Measurements from ENCODE around the gene ZNF581. TPM values are rescaled to one million over a fixed set of nuclear protein-coding genes. Genes with fewer than 3 reads are reported as not detected.
A peak's percentile ranks its signal among the peaks of the same experiment; 100 is the strongest.

Gene ZNF581
- total and polyA plus RNA-seq, 4 experiments from 2014 or later = 21.2 to 28.5 (median 23.0) TPM

DNA sequence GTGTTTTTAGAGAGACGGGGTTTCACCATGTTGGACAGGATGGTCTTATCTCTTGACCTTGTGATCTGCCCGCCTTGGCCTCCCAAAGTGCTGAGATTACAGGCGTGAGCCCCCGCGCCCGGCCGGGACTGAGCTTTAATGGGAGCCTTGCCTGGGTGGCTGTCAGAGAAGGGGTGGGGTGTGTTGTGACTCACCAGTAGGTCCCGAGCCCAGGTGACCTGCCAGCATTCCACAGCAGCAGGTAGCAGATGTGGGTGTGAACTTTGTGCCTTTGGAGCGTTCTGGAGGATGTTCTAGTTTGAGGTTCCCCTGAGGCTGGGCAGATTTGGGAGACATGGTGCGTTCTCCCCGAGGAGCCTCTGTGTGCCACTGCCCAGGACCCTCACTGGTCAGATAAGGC, 24.5 kb downstream of the ZNF581 start:
- Histone ChIP-seq H3K4me3 (ENCODE audit: low read length in 2 of 2) (no peak overlapping the region), H3K27me3 (ENCODE audit: insufficient read depth, low read length) (no peaks in the 10 kb centered on the region), H3K27ac (ENCODE audit: low read depth, low read length) (no peak overlapping the region), H3K9me3 (ENCODE audit: control insufficient read depth in 1 of 2, low read length in 2 of 2) (no peaks in the 10 kb centered on the region), H3K4me1 (ENCODE audit: insufficient read depth, low read length) (peaks cover 22% of the 10 kb centered on the region), H3K36me3 (ENCODE audit: insufficient read depth, low read length) (peaks cover 74% of the 10 kb centered on the region)
- CTCF ChIA-PET (ENCODE audit: partially characterized antibody) = no interaction called here
- POLR2A ChIA-PET (ENCODE audit: partially characterized antibody) = interaction anchor here (2.0 to 3.3 kb wide), 2 partner anchors 11 to 13 kb away, joined by 7 to 19 read pairs; partner anchors contain the start of gene U2AF2
- H3K4me3 Mint-ChIP-seq = no peak overlapping the region
- no peaks in the 10 kb centered on the region for H3K27me3 Mint-ChIP-seq
- H3K4me1 Mint-ChIP-seq = peaks cover 7 to 65% (median 19%) of the 10 kb centered on the region in 4 donors
- intact Hi-C loops (cut with micrococcal nuclease) = no loop called here
- no peak for DNase-seq
- H3K9me3 Mint-ChIP-seq = peaks cover 0 to 6% (median 0%) of the 10 kb centered on the region in 8 donors
- H3K27ac Mint-ChIP-seq = no peak overlapping the region
- H3K36me3 Mint-ChIP-seq = peaks cover 31 to 72% of the 10 kb centered on the region in 2 donors

- Histone ChIP-seq H3K27ac (ENCODE audit: low read depth, low read length) (no peak overlapping the region), H3K36me3 (ENCODE audit: insufficient read depth, low read length) (peaks cover 72% of the 10 kb centered on the region), H3K4me1 (ENCODE audit: insufficient read depth, low read length) (peaks cover 22% of the 10 kb centered on the region), H3K4me3 (ENCODE audit: low read length in 2 of 2) (no peak overlapping the region), H3K9me3 (ENCODE audit: control insufficient read depth in 1 of 2, low read length in 2 of 2) (no peaks in the 10 kb centered on the region), H3K27me3 (ENCODE audit: insufficient read depth, low read length) (no peaks in the 10 kb centered on the region)
- POLR2A ChIA-PET (ENCODE audit: partially characterized antibody) = interaction anchor here (1.1 to 3.3 kb wide), 2 partner anchors 12 to 14 kb away, joined by 4 to 19 read pairs; partner anchors contain the start of gene U2AF2
- peak overlapping the region in 2 of 7 donors; percentile 22 to 63 for H3K27ac Mint-ChIP-seq
- intact Hi-C loops (cut with micrococcal nuclease) = no loop called here
- H3K9me3 Mint-ChIP-seq = peaks cover 0 to 3% (median 0%) of the 10 kb centered on the region in 8 donors
- H3K27me3 Mint-ChIP-seq = no peaks in the 10 kb centered on the region
- H3K4me1 Mint-ChIP-seq = peaks cover 6 to 67% (median 18%) of the 10 kb centered on the region in 4 donors
- no peak overlapping the region for H3K4me3 Mint-ChIP-seq
- DNase-seq = peak in 1 of 5 donors; percentile 24
- peaks cover 31 to 72% of the 10 kb centered on the region in 2 donors for H3K36me3 Mint-ChIP-seq
- CTCF ChIA-PET (ENCODE audit: partially characterized antibody) = no interaction called here
These were observed 25.3 kb downstream of the ZNF581 start for GRCh38 chr19:55668603-55669348.

DNA sequence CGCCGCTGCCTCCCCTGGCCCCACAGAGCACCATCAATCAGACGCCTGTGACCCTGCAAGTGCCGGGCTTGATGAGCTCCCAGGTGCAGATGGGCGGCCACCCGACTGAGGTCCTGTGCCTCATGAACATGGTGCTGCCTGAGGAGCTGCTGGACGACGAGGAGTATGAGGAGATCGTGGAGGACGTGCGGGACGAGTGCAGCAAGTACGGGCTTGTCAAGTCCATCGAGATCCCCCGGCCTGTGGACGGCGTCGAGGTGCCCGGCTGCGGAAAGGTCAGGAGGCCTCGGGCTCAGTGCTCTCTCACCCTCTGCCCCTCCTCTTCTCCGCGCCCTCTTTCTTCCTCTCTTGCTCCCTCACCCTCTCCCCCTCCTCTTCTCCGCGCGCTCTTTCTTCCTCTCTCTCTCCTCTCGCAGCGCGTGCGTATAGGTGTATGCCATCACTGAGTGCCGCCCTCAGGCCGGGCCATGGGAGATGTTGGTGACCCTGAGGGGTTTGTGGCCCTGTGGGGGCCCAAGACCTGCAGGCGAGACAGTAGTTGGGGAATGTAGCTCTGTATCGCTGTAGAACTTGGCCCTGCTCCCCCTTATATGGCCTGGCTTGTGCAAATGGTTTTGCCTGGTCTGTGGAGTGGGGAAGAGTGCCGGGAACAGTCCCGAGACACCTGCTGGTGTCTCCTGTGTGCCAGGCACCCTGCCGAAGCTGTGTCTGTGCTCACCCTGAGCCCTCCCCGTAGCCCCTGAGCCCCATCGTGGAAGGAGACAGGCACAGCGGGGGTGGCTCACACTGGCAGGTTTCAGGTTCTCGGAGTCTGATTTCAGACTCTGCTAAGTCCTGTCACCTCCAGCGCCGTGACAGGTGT, 26.2 kb downstream of the ZNF581 start:
- no peaks in the 10 kb centered on the region for H3K27me3 ChIP-seq (ENCODE audit: insufficient read depth, low read length)
- H3K4me3 ChIP-seq (ENCODE audit: low read length in 2 of 2) = no peak overlapping the region
- Mint-ChIP-seq H3K27me3 (no peaks in the 10 kb centered on the region), H3K4me1 (peaks cover 8 to 59% (median 19%) of the 10 kb centered on the region in 4 donors), H3K36me3 (peaks cover 27 to 66% of the 10 kb centered on the region in 2 donors), H3K27ac (peak overlapping the region in 2 of 7 donors; percentile 22 to 63), H3K9me3 (peaks cover 0 to 3% (median 0%) of the 10 kb centered on the region in 8 donors), H3K4me3 (no peak overlapping the region)
- peaks cover 63% of the 10 kb centered on the region for H3K36me3 ChIP-seq (ENCODE audit: insufficient read depth, low read length)
- H3K9me3 ChIP-seq (ENCODE audit: control insufficient read depth in 1 of 2, low read length in 2 of 2) = no peaks in the 10 kb centered on the region
- POLR2A ChIA-PET (ENCODE audit: partially characterized antibody) = interaction anchor here (1.1 kb wide), 1 partner anchor 15 kb away, joined by 4 read pairs; the partner anchor contains the start of gene U2AF2
- CTCF ChIA-PET (ENCODE audit: partially characterized antibody) = no interaction called here
- H3K4me1 ChIP-seq (ENCODE audit: insufficient read depth, low read length) = peaks cover 27% of the 10 kb centered on the region
- no peak overlapping the region for H3K27ac ChIP-seq (ENCODE audit: low read depth, low read length)
- peak in 1 of 5 donors; percentile 31 for DNase-seq
- intact Hi-C loops (cut with micrococcal nuclease) = no loop called here

- Mint-ChIP-seq H3K27me3 (no peaks in the 10 kb centered on the region), H3K36me3 (peaks cover 23 to 64% of the 10 kb centered on the region in 2 donors), H3K9me3 (peaks cover 0 to 1% (median 0%) of the 10 kb centered on the region in 8 donors), H3K4me1 (peaks cover 9 to 61% (median 21%) of the 10 kb centered on the region in 4 donors), H3K27ac (peak overlapping the region in 4 of 7 donors; percentile 25 to 94 (median 55)), H3K4me3 (peak overlapping the region in 2 of 8 donors; percentile 35 to 49)
- peak in 1 of 5 donors; percentile 28 for DNase-seq
- H3K9me3 ChIP-seq (ENCODE audit: control insufficient read depth in 1 of 2, low read length in 2 of 2) = no peaks in the 10 kb centered on the region
- no peak overlapping the region for H3K27ac ChIP-seq (ENCODE audit: low read depth, low read length)
- CTCF ChIA-PET (ENCODE audit: partially characterized antibody) = interaction anchor here (1.4 to 1.9 kb wide), 4 partner anchors 11 to 38 kb away, joined by 3 to 11 read pairs (median 8); partner anchors contain the start of gene U2AF2
- POLR2A ChIA-PET (ENCODE audit: partially characterized antibody) = interaction anchor here (1.2 to 1.5 kb wide), 2 partner anchors 14 to 581 kb away, joined by 3 to 12 read pairs; no protein-coding TSS in a partner anchor
- H3K4me1 ChIP-seq (ENCODE audit: insufficient read depth, low read length) = peaks cover 27% of the 10 kb centered on the region
- H3K4me3 ChIP-seq (ENCODE audit: low read length in 2 of 2) = no peak overlapping the region
- H3K36me3 ChIP-seq (ENCODE audit: insufficient read depth, low read length) = peaks cover 59% of the 10 kb centered on the region
- no peaks in the 10 kb centered on the region for H3K27me3 ChIP-seq (ENCODE audit: insufficient read depth, low read length)
- intact Hi-C loops (cut with micrococcal nuclease) = no loop called here
These were observed 27.0 kb downstream of the ZNF581 start for GRCh38 chr19:55670280-55671053.

DNA sequence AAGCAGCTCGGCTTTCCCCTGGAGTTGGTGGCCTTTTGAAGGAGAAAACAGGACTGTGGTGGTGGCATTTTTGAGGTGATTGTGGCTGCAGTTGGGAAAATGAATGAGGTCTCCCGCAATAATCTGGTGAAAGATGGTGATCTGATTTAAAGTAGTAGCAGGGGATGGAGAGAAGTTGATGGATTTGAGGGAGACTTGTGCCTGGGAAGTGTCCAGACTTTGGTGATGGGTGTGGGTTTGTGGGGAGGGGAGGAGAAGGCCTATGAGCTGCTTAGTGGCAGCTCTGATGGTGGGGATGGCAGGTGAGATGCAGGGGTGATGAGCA, 27.6 kb downstream of the ZNF581 start:
- H3K36me3 Mint-ChIP-seq = peaks cover 23 to 65% of the 10 kb centered on the region in 2 donors

GRCh38 chr19:55672418-55672817, 29.0 kb downstream of the ZNF581 start:
- Mint-ChIP-seq H3K9me3 (peaks cover 0 to 1% (median 0%) of the 10 kb centered on the region in 8 donors), H3K4me3 (peak overlapping the region in 2 of 8 donors; percentile 21 to 50), H3K4me1 (peaks cover 24 to 64% (median 37%) of the 10 kb centered on the region in 4 donors), H3K27ac (peak overlapping the region in 4 of 7 donors; percentile 7 to 94 (median 58)), H3K27me3 (no peaks in the 10 kb centered on the region), H3K36me3 (peaks cover 23 to 56% of the 10 kb centered on the region in 2 donors)
- no peak overlapping the region for H3K27ac ChIP-seq (ENCODE audit: low read depth, low read length)
- CTCF ChIA-PET (ENCODE audit: partially characterized antibody) = interaction anchor here (1.9 kb wide), 1 partner anchor 18 kb away, joined by 6 read pairs; the partner anchor contains the start of gene U2AF2
- intact Hi-C loops (cut with micrococcal nuclease) = no loop called here
- H3K9me3 ChIP-seq (ENCODE audit: control insufficient read depth in 1 of 2, low read length in 2 of 2) = no peaks in the 10 kb centered on the region
- peak in 1 of 5 donors; percentile 29 for DNase-seq
- POLR2A ChIA-PET (ENCODE audit: partially characterized antibody) = interaction anchor here (0.9 to 1.5 kb wide), 2 partner anchors 16 to 30 kb away, joined by 5 to 12 read pairs; partner anchors contain the start of gene ZNF581
- no peak overlapping the region for H3K4me3 ChIP-seq (ENCODE audit: low read length in 2 of 2)
- H3K36me3 ChIP-seq (ENCODE audit: insufficient read depth, low read length) = peaks cover 42% of the 10 kb centered on the region
- peaks cover 40% of the 10 kb centered on the region for H3K4me1 ChIP-seq (ENCODE audit: insufficient read depth, low read length)
- no peaks in the 10 kb centered on the region for H3K27me3 ChIP-seq (ENCODE audit: insufficient read depth, low read length)

More for the DNA sequence above, 27.6 kb downstream of the ZNF581 start:
- Histone ChIP-seq H3K9me3 (ENCODE audit: control insufficient read depth in 1 of 2, low read length in 2 of 2) (no peaks in the 10 kb centered on the region), H3K4me1 (ENCODE audit: insufficient read depth, low read length) (peaks cover 33% of the 10 kb centered on the region), H3K27ac (ENCODE audit: low read depth, low read length) (no peak overlapping the region), H3K27me3 (ENCODE audit: insufficient read depth, low read length) (no peaks in the 10 kb centered on the region), H3K36me3 (ENCODE audit: insufficient read depth, low read length) (peaks cover 55% of the 10 kb centered on the region), H3K4me3 (ENCODE audit: low read length in 2 of 2) (no peak overlapping the region)
- ChIA-PET POLR2A (ENCODE audit: partially characterized antibody) (interaction anchor here (1.2 to 1.5 kb wide), 2 partner anchors 14 to 582 kb away, joined by 3 to 12 read pairs; no protein-coding TSS in a partner anchor), CTCF (ENCODE audit: partially characterized antibody) (interaction anchor here (1.4 to 1.9 kb wide), 4 partner anchors 11 to 38 kb away, joined by 3 to 11 read pairs (median 8); partner anchors contain the start of gene U2AF2)
- H3K4me3 Mint-ChIP-seq = peak overlapping the region in 2 of 8 donors; percentile 35 to 49
- intact Hi-C loops (cut with micrococcal nuclease) = no loop called here
- H3K27ac Mint-ChIP-seq = peak overlapping the region in 5 of 7 donors; percentile 36 to 94 (median 79)
- H3K9me3 Mint-ChIP-seq = peaks cover 0 to 1% (median 0%) of the 10 kb centered on the region in 8 donors
- no peak for DNase-seq
- peaks cover 14 to 64% (median 25%) of the 10 kb centered on the region in 4 donors for H3K4me1 Mint-ChIP-seq
- no peaks in the 10 kb centered on the region for H3K27me3 Mint-ChIP-seq

Measured in CD4-positive, alpha-beta memory T cell (primary cell).